ENCODE results near the gene GRIK1. TPM values are rescaled to one million over a fixed set of nuclear protein-coding genes. Genes with fewer than 3 reads are reported as not detected.

The GRIK1 gene
- total RNA-seq, 1 experiment from 2014 or later: 0.09 TPM

- POLR2A ChIA-PET: no interaction called here
Measured at GRCh38 chr21:29637134-29637533, 302.7 kb downstream of the GRIK1 start.

DNA sequence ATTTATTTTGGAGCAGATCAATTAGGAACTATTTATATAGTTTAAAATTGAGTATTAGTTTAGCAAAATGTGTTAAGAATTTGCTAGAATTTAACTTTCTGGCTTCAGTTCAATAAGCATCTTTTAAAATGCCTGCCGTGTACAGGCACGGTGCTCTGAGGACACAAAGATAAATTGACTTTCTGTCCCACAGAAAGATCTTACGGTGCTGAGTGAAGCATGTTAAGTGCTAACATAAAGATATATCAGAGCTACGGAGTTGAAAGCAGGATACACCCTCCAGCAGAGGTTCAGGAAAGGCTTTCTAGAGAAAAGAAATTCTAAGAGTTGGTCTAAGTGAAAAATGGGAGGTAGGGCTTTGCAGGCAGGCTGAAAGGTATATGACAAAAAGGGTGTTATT is 305.4 kb downstream of the GRIK1 start:
- no peaks in the 10 kb centered on the region for H3K9me3 Mint-ChIP-seq
- CTCF ChIA-PET: no interaction called here
- DNase-seq (ENCODE audit: low spot score) (no peak), ATAC-seq (no peak)
- no peaks in the 10 kb centered on the region for H3K36me3 Mint-ChIP-seq
- no peak overlapping the region for H3K4me3 Mint-ChIP-seq
- no peak overlapping the region for H3K27ac Mint-ChIP-seq
- H3K27me3 Mint-ChIP-seq (ENCODE audit: low read depth): no peaks in the 10 kb centered on the region
- POLR2A ChIA-PET: no interaction called here
- H3K4me1 Mint-ChIP-seq: no peaks in the 10 kb centered on the region
- no peak for TF ChIP-seq ZNF416 (CRISPR knock-in tag; IDR thresholded peaks at IDR 0.05)
- TF ChIP-seq, protein P1, sequence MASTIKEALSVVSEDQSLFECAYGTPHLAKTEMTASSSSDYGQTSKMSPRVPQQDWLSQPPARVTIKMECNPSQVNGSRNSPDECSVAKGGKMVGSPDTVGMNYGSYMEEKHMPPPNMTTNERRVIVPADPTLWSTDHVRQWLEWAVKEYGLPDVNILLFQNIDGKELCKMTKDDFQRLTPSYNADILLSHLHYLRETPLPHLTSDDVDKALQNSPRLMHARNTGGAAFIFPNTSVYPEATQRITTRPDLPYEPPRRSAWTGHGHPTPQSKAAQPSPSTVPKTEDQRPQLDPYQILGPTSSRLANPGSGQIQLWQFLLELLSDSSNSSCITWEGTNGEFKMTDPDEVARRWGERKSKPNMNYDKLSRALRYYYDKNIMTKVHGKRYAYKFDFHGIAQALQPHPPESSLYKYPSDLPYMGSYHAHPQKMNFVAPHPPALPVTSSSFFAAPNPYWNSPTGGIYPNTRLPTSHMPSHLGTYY (CRISPR knock-in tag; IDR thresholded peaks at IDR 0.05): no peak
- TF ChIP-seq ZNF121 (CRISPR knock-in tag; IDR thresholded peaks at IDR 0.05): no peak
- TF ChIP-seq ZNF671 (CRISPR knock-in tag; IDR thresholded peaks at IDR 0.05): no peak
- no peak for TF ChIP-seq TP53 (CRISPR knock-in tag; IDR thresholded peaks at IDR 0.05)
- TF ChIP-seq GRHL2 (CRISPR knock-in tag; IDR thresholded peaks at IDR 0.05; ENCODE audit: insufficient replicate concordance, severe bottlenecking): no peak
- no peak for TF ChIP-seq GABPB1 (CRISPR knock-in tag; IDR thresholded peaks at IDR 0.05)
- TF ChIP-seq JUN (CRISPR knock-in tag; IDR thresholded peaks at IDR 0.05): no peak
- TF ChIP-seq NR2C2 (CRISPR knock-in tag; IDR thresholded peaks at IDR 0.05): no peak
- TF ChIP-seq ELF4 (CRISPR knock-in tag; IDR thresholded peaks at IDR 0.05; ENCODE audit: low read depth): no peak
- TF ChIP-seq CREM (CRISPR knock-in tag; IDR thresholded peaks at IDR 0.05): no peak

More at GRCh38 chr21:29637134-29637533, 302.7 kb downstream of the GRIK1 start:
- CTCF ChIA-PET: no interaction called here
- Mint-ChIP-seq H3K4me3 (no peak overlapping the region), H3K9me3 (no peaks in the 10 kb centered on the region), H3K27me3 (ENCODE audit: low read depth) (no peaks in the 10 kb centered on the region), H3K27ac (no peak overlapping the region), H3K4me1 (no peaks in the 10 kb centered on the region), H3K36me3 (no peaks in the 10 kb centered on the region)
- DNase-seq (ENCODE audit: low spot score) (no peak), ATAC-seq (no peak)
- TF ChIP-seq, protein P2, sequence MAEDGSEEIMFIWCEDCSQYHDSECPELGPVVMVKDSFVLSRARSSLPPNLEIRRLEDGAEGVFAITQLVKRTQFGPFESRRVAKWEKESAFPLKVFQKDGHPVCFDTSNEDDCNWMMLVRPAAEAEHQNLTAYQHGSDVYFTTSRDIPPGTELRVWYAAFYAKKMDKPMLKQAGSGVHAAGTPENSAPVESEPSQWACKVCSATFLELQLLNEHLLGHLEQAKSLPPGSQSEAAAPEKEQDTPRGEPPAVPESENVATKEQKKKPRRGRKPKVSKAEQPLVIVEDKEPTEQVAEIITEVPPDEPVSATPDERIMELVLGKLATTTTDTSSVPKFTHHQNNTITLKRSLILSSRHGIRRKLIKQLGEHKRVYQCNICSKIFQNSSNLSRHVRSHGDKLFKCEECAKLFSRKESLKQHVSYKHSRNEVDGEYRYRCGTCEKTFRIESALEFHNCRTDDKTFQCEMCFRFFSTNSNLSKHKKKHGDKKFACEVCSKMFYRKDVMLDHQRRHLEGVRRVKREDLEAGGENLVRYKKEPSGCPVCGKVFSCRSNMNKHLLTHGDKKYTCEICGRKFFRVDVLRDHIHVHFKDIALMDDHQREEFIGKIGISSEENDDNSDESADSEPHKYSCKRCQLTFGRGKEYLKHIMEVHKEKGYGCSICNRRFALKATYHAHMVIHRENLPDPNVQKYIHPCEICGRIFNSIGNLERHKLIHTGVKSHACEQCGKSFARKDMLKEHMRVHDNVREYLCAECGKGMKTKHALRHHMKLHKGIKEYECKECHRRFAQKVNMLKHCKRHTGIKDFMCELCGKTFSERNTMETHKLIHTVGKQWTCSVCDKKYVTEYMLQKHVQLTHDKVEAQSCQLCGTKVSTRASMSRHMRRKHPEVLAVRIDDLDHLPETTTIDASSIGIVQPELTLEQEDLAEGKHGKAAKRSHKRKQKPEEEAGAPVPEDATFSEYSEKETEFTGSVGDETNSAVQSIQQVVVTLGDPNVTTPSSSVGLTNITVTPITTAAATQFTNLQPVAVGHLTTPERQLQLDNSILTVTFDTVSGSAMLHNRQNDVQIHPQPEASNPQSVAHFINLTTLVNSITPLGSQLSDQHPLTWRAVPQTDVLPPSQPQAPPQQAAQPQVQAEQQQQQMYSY (CRISPR knock-in tag; IDR thresholded peaks at IDR 0.05): no peak
- no peak for TF ChIP-seq FOXP4 (CRISPR knock-in tag; IDR thresholded peaks at IDR 0.05)
- no peak for TF ChIP-seq RORB (CRISPR knock-in tag; IDR thresholded peaks at IDR 0.05)
- no peak for TF ChIP-seq ZNF416 (CRISPR knock-in tag; IDR thresholded peaks at IDR 0.05)
- no peak for TF ChIP-seq JAZF1 (CRISPR knock-in tag; IDR thresholded peaks at IDR 0.05)
- no peak for TF ChIP-seq GTF2I (CRISPR knock-in tag; conservative IDR thresholded peaks at IDR 0.05)
- TF ChIP-seq, protein P3, sequence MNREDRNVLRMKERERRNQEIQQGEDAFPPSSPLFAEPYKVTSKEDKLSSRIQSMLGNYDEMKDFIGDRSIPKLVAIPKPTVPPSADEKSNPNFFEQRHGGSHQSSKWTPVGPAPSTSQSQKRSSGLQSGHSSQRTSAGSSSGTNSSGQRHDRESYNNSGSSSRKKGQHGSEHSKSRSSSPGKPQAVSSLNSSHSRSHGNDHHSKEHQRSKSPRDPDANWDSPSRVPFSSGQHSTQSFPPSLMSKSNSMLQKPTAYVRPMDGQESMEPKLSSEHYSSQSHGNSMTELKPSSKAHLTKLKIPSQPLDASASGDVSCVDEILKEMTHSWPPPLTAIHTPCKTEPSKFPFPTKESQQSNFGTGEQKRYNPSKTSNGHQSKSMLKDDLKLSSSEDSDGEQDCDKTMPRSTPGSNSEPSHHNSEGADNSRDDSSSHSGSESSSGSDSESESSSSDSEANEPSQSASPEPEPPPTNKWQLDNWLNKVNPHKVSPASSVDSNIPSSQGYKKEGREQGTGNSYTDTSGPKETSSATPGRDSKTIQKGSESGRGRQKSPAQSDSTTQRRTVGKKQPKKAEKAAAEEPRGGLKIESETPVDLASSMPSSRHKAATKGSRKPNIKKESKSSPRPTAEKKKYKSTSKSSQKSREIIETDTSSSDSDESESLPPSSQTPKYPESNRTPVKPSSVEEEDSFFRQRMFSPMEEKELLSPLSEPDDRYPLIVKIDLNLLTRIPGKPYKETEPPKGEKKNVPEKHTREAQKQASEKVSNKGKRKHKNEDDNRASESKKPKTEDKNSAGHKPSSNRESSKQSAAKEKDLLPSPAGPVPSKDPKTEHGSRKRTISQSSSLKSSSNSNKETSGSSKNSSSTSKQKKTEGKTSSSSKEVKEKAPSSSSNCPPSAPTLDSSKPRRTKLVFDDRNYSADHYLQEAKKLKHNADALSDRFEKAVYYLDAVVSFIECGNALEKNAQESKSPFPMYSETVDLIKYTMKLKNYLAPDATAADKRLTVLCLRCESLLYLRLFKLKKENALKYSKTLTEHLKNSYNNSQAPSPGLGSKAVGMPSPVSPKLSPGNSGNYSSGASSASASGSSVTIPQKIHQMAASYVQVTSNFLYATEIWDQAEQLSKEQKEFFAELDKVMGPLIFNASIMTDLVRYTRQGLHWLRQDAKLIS (CRISPR knock-in tag; IDR thresholded peaks at IDR 0.05; ENCODE audit: borderline replicate concordance): no peak
- TF ChIP-seq ZNF263 (CRISPR knock-in tag; IDR thresholded peaks at IDR 0.05; ENCODE audit: low read depth): no peak
- no peak for TF ChIP-seq MXD4 (CRISPR knock-in tag; IDR thresholded peaks at IDR 0.05; ENCODE audit: borderline replicate concordance)
- TF ChIP-seq NFYB (CRISPR knock-in tag; conservative IDR thresholded peaks at IDR 0.05; ENCODE audit: low read depth): no peak
- TF ChIP-seq, protein P4, sequence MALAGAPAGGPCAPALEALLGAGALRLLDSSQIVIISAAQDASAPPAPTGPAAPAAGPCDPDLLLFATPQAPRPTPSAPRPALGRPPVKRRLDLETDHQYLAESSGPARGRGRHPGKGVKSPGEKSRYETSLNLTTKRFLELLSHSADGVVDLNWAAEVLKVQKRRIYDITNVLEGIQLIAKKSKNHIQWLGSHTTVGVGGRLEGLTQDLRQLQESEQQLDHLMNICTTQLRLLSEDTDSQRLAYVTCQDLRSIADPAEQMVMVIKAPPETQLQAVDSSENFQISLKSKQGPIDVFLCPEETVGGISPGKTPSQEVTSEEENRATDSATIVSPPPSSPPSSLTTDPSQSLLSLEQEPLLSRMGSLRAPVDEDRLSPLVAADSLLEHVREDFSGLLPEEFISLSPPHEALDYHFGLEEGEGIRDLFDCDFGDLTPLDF (CRISPR knock-in tag; IDR thresholded peaks at IDR 0.05): no peak
- TF ChIP-seq CREM (CRISPR knock-in tag; IDR thresholded peaks at IDR 0.05): no peak
- no peak for TF ChIP-seq ELF4 (CRISPR knock-in tag; IDR thresholded peaks at IDR 0.05; ENCODE audit: low read depth)
